Endodermal cell (in vitro differentiated cells): Measurements from ENCODE around the gene NRXN3. TPM values are rescaled to one million over a fixed set of nuclear protein-coding genes. Genes with fewer than 3 reads are reported as not detected.
A peak's percentile ranks its signal among the peaks of the same experiment; 100 is the strongest.

ENCODE experiments used
- DNase-seq: peaks from one replicate; pipeline ENCODE4 v3.0.0-alpha.2; 2017
- H3K27ac ChIP-seq: 2 replicates; pipeline ENCODE4 v1.5.1; 2013; ENCODE audit warnings: mild to moderate bottlenecking, low read depth, low read length, moderate library complexity
- H3K27me3 ChIP-seq: 2 replicates; pipeline ENCODE4 v1.6.1; 2013; ENCODE audit warnings: mild to moderate bottlenecking, low read length, moderate library complexity; ENCODE audit not compliant: insufficient read depth, control insufficient read depth, poor library complexity, severe bottlenecking
- H3K36me3 ChIP-seq: 2 replicates; pipeline ENCODE4 v1.7.0; 2013; ENCODE audit warnings: mild to moderate bottlenecking, low read length, moderate library complexity; ENCODE audit not compliant: control insufficient read depth, insufficient read depth
- H3K4me1 ChIP-seq: one replicate; pipeline ENCODE4 v1.7.0; 2013; ENCODE audit warnings: low read length; ENCODE audit not compliant: control insufficient read depth, insufficient read depth
- H3K4me3 ChIP-seq: 2 replicates; pipeline ENCODE4 v1.5.1; 2013; ENCODE audit warnings: mild to moderate bottlenecking, low read length, moderate library complexity
- H3K9ac ChIP-seq: 2 replicates; pipeline ENCODE4 v1.6.1; 2013; ENCODE audit warnings: mild to moderate bottlenecking, low read length, moderate library complexity; ENCODE audit not compliant: poor library complexity, severe bottlenecking; ENCODE audit errors: extremely low read depth
- H3K9me3 ChIP-seq: 2 replicates; pipeline ENCODE4 v1.6.1; 2013; ENCODE audit warnings: mild to moderate bottlenecking, low read length, moderate library complexity; ENCODE audit not compliant: control insufficient read depth
- H3K27ac Mint-ChIP-seq: 2 replicates; pipeline ENCODE4 v1.8.0; 2020; ENCODE audit warnings: mixed read lengths
- H3K27me3 Mint-ChIP-seq: 2 replicates; pipeline ENCODE4 v1.8.0; 2021; ENCODE audit warnings: mild to moderate bottlenecking, mixed read lengths; ENCODE audit not compliant: insufficient read depth
- H3K36me3 Mint-ChIP-seq: 2 replicates; pipeline ENCODE4 v1.8.0; 2020; ENCODE audit warnings: low read depth, mixed read lengths
- H3K4me1 Mint-ChIP-seq: 2 replicates; pipeline ENCODE4 v1.8.0; 2020; ENCODE audit warnings: mixed read lengths
- H3K4me3 Mint-ChIP-seq: 2 replicates; pipeline ENCODE4 v1.8.0; 2020; ENCODE audit warnings: mild to moderate bottlenecking, moderate library complexity, mixed read lengths
- H3K9me3 Mint-ChIP-seq: 2 replicates; pipeline ENCODE4 v1.8.0; 2020; ENCODE audit warnings: mild to moderate bottlenecking, mixed read lengths
- CTCF ChIP-seq: fragments of 200-600 bp; sonication (generic); conservative IDR thresholded peaks from 2 replicates; pipeline ENCODE4 v1.5.0; 2021; ENCODE audit warnings: antibody characterized with exemption, mild to moderate bottlenecking
- WGBS, 2 experiments: methylation state at CpG; one replicate each; pipeline versions ENCODE4 v1.1.5 to v1.1.7; 2013; ENCODE audit warnings: missing lambda C conversion rate in 2 of 2, mixed read lengths in 1 of 2; ENCODE audit not compliant: insufficient coverage in 1 of 2, insufficient read length in 1 of 2; 5-methylcytosine and 5-hydroxymethylcytosine counted together
- total RNA-seq, 2 donors: library from RNA; stranded (reverse); fragmentation: NEBNext Ultra II Directional in 1 of 2; extraction: Animal tissue kit (Norgen Biotek cat#: 25700) in 1 of 2; gene quantifications; 2 replicates in 1 of 2; 3 replicates in 1 of 2; pipeline ENCODE4 v1.2.1, GENCODE V29; 2021

Gene NRXN3
- total RNA-seq, 2 donors from 2014 or later: 20.9 to 21.4 TPM

GRCh38 chr14:79356040-79356439 is 1185.9 kb downstream of the NRXN3 start:
- H3K9me3 Mint-ChIP-seq: no peaks in the 10 kb centered on the region
- H3K4me1 Mint-ChIP-seq: peaks cover 34% of the 10 kb centered on the region
- no peak overlapping the region for H3K4me3 Mint-ChIP-seq
- DNase-seq: peak; percentile 53
- Histone ChIP-seq H3K9ac (no peak overlapping the region), H3K27ac (no peak overlapping the region), H3K36me3 (no peaks in the 10 kb centered on the region), H3K9me3 (no peaks in the 10 kb centered on the region), H3K4me1 (no peaks in the 10 kb centered on the region), H3K4me3 (no peak overlapping the region), H3K27me3 (peaks cover 11% of the 10 kb centered on the region)
- H3K36me3 Mint-ChIP-seq: no peaks in the 10 kb centered on the region
- WGBS, 2 experiments: 0 to 28% methylated on average over 1 to 2 of the region's 2 CpGs
- no peak overlapping the region for H3K27ac Mint-ChIP-seq
- peaks cover 2% of the 10 kb centered on the region for H3K27me3 Mint-ChIP-seq
- TF ChIP-seq CTCF: peak; percentile 67

GRCh38 chr14:79357307-79357706 is 1187.1 kb downstream of the NRXN3 start:
- Mint-ChIP-seq H3K4me3 (no peak overlapping the region), H3K36me3 (no peaks in the 10 kb centered on the region), H3K4me1 (peaks cover 36% of the 10 kb centered on the region), H3K27ac (no peak overlapping the region), H3K27me3 (peaks cover 2% of the 10 kb centered on the region), H3K9me3 (no peaks in the 10 kb centered on the region)
- no peak for DNase-seq
- H3K4me3 ChIP-seq: no peak overlapping the region
- 94 to 100% methylated on average over 1 to 2 of the region's 2 CpGs for WGBS, 2 experiments
- no peak overlapping the region for H3K27ac ChIP-seq
- no peaks in the 10 kb centered on the region for H3K9me3 ChIP-seq
- H3K27me3 ChIP-seq: peaks cover 2% of the 10 kb centered on the region
- no peak overlapping the region for H3K9ac ChIP-seq
- H3K36me3 ChIP-seq: no peaks in the 10 kb centered on the region
- TF ChIP-seq CTCF: no peak
- H3K4me1 ChIP-seq: no peaks in the 10 kb centered on the region

- Mint-ChIP-seq H3K36me3 (no peaks in the 10 kb centered on the region), H3K27ac (no peak overlapping the region), H3K4me1 (peaks cover 8% of the 10 kb centered on the region), H3K4me3 (no peak overlapping the region), H3K27me3 (no peaks in the 10 kb centered on the region), H3K9me3 (no peaks in the 10 kb centered on the region)
- Histone ChIP-seq H3K27ac (no peak overlapping the region), H3K27me3 (no peaks in the 10 kb centered on the region), H3K36me3 (no peaks in the 10 kb centered on the region), H3K4me3 (no peak overlapping the region), H3K4me1 (no peaks in the 10 kb centered on the region), H3K9ac (no peak overlapping the region), H3K9me3 (no peaks in the 10 kb centered on the region)
- TF ChIP-seq CTCF: no peak
- no peak for DNase-seq
- WGBS, 2 experiments: 94% methylated on average over 3 of the region's 3 CpGs; no CpG with 5 or more reads in 1 of the 2 experiments
These were observed 1193.1 kb downstream of the NRXN3 start for GRCh38 chr14:79363291-79363690.
